BE2C (cell line): ENCODE results near the gene ZBTB39.
"Not testable (repeated sequence)": the region's sequence is repeated elsewhere in the genome, so short reads cannot be mapped to it uniquely, and the experiment has no call there.

Experiments
- DNase-seq: peaks from one replicate; pipeline ENCODE4 v3.0.0-alpha.2; 2020
- H3K27me3 ChIP-seq: fragments of 250-450 bp; sonication (Bioruptor Pico); 2 replicates; pipeline ENCODE4 v1.5.1; 2020; ENCODE audit warnings: mild to moderate bottlenecking
- H3K36me3 ChIP-seq: fragments of 250-450 bp; sonication (Bioruptor Pico); 2 replicates; pipeline ENCODE4 v1.5.1; 2020; ENCODE audit warnings: mild to moderate bottlenecking
- H3K4me1 ChIP-seq: fragments of 250-450 bp; sonication (Bioruptor Pico); 2 replicates; pipeline ENCODE4 v1.5.1; 2020
- H3K4me3 ChIP-seq: 2 replicates; pipeline ENCODE4 v1.5.1; 2011; ENCODE audit warnings: low read depth, low read length
- H3K9me3 ChIP-seq: fragments of 250-450 bp; sonication (Bioruptor Pico); 2 replicates; pipeline ENCODE4 v1.5.1; 2020
- TF ChIP-seq, protein P1 (sequence below): IDR thresholded peaks from 2 replicates; pipeline ENCODE4 v1.5.1; 2012; ENCODE audit warnings: mild to moderate bottlenecking, low read depth, low read length

ZBTB39 gene

DNA sequence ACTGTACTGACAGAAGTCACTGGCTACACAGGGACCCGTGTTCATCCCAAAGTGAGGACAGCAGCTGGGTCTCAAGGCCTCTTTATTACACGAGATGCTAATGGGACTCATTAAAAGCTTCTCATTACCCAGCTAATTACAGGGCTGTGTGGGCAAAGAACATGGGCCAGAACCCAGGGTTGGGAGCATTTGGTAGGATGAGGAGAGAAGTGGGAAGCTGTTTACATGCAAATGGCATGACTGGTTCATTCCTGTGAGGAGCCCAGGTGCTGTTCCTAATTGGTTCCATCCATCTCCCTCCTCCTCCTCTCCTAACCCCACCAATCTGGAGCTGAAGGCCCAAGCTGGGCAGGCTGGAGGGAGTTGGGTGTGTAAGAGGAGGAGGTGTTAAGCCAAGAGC lies 18.9 kb upstream of the ZBTB39 start:
- no peaks in the 10 kb centered on the region for H3K9me3 ChIP-seq
- TF ChIP-seq, protein P1, sequence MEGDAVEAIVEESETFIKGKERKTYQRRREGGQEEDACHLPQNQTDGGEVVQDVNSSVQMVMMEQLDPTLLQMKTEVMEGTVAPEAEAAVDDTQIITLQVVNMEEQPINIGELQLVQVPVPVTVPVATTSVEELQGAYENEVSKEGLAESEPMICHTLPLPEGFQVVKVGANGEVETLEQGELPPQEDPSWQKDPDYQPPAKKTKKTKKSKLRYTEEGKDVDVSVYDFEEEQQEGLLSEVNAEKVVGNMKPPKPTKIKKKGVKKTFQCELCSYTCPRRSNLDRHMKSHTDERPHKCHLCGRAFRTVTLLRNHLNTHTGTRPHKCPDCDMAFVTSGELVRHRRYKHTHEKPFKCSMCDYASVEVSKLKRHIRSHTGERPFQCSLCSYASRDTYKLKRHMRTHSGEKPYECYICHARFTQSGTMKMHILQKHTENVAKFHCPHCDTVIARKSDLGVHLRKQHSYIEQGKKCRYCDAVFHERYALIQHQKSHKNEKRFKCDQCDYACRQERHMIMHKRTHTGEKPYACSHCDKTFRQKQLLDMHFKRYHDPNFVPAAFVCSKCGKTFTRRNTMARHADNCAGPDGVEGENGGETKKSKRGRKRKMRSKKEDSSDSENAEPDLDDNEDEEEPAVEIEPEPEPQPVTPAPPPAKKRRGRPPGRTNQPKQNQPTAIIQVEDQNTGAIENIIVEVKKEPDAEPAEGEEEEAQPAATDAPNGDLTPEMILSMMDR: no peak
- H3K27me3 ChIP-seq: no peaks in the 10 kb centered on the region
- no peak overlapping the region for H3K4me3 ChIP-seq
- peaks cover 15% of the 10 kb centered on the region for H3K4me1 ChIP-seq
- no peak for DNase-seq
- H3K36me3 ChIP-seq: no peaks in the 10 kb centered on the region

DNA sequence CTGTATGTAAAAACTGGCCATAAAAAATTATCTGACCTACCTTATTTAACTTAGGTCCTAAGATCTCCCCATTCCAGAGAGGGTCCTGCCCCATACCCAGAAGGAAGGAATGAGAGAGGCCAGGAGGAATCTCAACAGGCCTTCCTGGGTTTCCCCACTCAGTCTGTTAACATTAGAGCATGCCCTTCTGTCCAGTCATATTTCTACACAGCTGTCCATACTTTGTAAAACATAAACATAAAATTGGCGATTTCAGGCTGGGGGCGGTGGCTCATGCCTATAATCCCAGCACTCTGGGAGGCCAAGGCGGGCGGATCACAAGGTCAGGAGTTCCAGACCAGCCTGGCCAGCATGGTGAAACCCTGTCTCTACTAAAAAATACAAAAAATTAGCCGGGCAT lies 16.0 kb upstream of the ZBTB39 start:
- H3K27me3 ChIP-seq, H3K4me1 ChIP-seq, H3K36me3 ChIP-seq, DNase-seq, H3K9me3 ChIP-seq, H3K4me3 ChIP-seq: not testable (repeated sequence)

DNA sequence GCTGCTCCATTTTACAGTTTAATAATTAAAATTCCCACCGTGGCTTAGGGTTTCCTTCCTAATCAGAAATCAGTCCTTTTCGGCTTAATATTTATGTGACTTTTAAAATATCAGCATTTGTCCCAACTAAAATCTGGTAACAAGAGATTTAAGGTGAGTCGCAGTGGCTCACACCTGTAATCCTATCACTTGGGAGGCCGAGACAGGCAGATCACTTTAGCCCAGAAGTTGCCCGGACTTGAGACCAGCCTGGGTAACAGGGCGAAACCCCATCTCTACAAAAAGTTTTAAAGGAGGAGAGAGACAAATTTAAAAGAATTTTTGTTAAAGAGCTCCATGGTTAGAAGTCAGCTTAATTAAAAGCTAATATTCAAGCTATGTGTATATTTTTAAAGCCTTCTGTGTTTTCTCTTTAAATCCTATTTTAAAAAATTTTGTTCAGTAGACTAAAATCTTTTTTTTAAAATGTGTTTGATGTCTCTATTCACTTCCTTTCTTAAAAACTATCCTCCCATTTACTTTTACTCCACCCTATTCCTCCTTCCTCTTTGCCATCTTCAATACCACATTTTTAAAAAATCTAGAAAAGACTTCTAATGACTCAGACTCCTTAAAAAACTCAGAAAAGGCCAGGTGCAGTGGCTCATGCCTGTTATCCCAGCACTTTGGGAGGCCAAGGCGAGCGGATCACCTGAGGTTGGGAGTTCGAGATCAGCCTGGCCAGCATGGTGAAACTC lies 13.8 kb upstream of the ZBTB39 start:
- Histone ChIP-seq H3K36me3 (no peaks in the 10 kb centered on the region), H3K27me3 (no peaks in the 10 kb centered on the region), H3K4me3 (no peak overlapping the region), H3K4me1 (no peaks in the 10 kb centered on the region), H3K9me3 (no peaks in the 10 kb centered on the region)
- DNase-seq: no peak
- TF ChIP-seq, protein P1: no peak

DNA sequence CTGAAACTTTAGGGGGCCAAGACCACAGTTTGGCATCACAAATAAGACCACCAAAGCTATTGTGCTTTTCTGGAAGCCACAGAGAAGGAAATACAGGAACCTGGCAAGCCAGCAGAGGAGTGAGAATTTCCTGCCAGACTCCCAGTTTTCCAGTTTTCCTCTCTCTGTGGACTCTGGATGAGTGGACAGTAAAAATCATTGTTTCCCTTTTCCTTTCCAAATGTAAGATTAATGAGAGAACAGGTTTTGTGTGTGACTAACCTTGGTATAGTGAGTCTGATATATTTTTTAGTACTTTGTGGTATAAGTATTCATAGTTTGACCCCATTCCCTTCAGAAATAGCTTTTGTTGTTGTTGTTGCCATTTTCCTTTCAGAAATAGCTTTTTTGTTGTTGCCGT lies 12.6 kb upstream of the ZBTB39 start:
- Histone ChIP-seq H3K4me1 (no peaks in the 10 kb centered on the region), H3K27me3 (no peaks in the 10 kb centered on the region), H3K4me3 (no peak overlapping the region), H3K36me3 (no peaks in the 10 kb centered on the region), H3K9me3 (no peaks in the 10 kb centered on the region)
- no peak for DNase-seq
- TF ChIP-seq, protein P1: no peak

DNA sequence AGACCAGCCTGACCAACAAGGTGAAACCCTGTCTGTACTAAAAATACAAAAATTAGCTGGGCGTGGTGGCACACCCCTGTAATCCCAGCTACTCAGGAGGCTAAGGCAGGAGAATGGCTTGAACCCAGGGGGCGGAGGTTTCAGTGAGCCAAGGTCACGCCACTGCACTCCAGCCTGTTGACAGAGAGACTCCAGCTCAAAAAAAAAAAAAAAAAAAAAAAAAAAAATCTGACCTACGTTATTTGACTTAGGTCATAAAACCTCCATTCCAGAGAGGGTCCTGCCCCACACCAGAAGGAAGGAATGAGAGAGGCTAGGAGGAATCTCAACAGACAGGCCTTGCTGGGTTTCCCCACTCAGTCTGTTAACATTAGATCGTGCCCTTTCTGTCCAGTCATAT lies 12.0 kb upstream of the ZBTB39 start:
- not testable (repeated sequence) for DNase-seq, H3K4me3 ChIP-seq, H3K9me3 ChIP-seq, H3K36me3 ChIP-seq, H3K27me3 ChIP-seq, H3K4me1 ChIP-seq

DNA sequence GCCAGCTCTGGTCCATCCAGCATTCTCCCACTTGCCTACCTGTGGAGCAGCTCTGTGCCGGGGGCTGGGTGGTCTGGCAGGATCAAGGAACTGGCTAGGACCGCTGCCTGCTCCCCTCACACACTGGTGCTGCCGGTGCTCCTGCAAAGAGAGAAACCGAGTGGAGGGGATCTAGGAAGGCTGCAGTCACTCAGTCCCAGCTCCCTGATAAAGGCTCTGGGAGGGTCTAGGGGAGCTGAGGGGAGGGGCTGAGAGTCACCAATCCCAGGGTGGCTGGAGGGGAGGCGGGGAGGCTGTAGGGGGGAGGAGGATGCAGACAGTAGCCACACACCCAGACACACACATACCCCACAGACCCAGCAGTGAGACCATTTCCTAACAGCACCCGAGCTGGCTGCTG lies 10.0 kb upstream of the ZBTB39 start, which contains the start of gene TAC3:
TAC3 (minus strand) TSS at position 182 of the 400 bp plus-strand sequence. CDS start 732 bp downstream, outside the sequence.
- DNase-seq: peak; percentile 69
- H3K4me3 ChIP-seq: peak within 1 kb of the TSS; percentile 19; the same call in 1 of the 2 replicates

More for the DNA sequence above, 10.0 kb upstream of the ZBTB39 start, which contains the start of gene TAC3:
- no peaks in the 10 kb centered on the region for H3K36me3 ChIP-seq
- no peaks in the 10 kb centered on the region for H3K9me3 ChIP-seq
- TF ChIP-seq, protein P1: no peak
- H3K27me3 ChIP-seq: no peaks in the 10 kb centered on the region
- H3K4me1 ChIP-seq: no peaks in the 10 kb centered on the region
